Measurements from ENCODE around the gene TBCD. TPM values are rescaled to one million over a fixed set of nuclear protein-coding genes. Genes with fewer than 3 reads are reported as not detected.

Gene TBCD
- total and polyA plus RNA-seq, 9 of the 15 experiments (the other 6 are each of a cell fraction or from before 2014, with no cell fraction given), result 8.9 to 98.5 (median 28.0) TPM

DNA sequence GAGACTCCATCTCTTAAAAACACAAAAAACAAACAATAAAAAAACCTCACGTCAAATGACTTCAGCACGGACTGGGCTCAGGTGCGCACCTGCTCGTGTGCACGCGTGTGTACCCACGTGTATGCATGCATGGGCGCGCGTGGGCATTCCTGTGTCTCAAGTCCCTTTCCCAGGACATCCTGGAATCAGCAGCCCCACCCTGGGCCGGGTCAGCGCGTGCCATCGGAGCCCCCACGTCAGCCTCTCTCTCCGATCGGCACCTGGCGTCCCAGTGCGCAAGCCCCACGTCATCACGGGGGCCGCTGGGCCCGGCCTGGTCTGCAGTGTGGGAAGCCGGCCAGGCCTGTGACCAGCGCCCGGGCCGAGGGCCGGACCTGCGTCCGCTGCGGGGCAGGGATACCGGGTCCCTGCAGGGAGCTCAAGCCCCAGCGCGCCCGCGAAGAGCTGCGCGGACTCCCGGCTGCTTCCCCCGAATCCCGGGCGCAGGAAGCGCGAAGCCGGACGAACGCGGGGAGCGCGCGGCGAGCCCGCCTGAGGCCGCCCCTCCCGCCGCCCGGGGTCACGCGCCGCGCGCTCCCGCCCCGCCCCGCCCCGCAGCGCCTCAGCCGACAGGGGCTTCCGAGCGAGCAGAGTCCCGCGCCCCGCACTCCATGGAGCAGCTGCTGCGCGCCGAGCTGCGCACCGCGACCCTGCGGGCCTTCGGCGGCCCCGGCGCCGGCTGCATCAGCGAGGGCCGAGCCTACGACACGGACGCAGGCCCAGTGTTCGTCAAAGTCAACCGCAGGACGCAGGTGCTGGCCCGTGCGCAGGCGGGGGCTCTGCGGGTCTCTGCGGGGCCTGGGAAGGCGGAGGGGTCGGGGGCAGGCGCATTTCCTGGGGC is 16.6 kb upstream of the TBCD start, which contains the start of gene FN3K (continued):
- TF ChIP-seq ZNF398 (CRISPR knock-in tag; IDR thresholded peaks at IDR 0.05), result no peak
- no peak for TF ChIP-seq ZNF696 (CRISPR knock-in tag; conservative IDR thresholded peaks at IDR 0.05)
- TF ChIP-seq RBBP5 (IDR thresholded peaks at IDR 0.05; ENCODE audit: borderline replicate concordance, insufficient read depth, low read length, poor library complexity, severe bottlenecking), result peak; percentile 76
- no peak for TF ChIP-seq EZH2 (IDR thresholded peaks at IDR 0.05; ENCODE audit: borderline replicate concordance, low read depth, low read length)
- TF ChIP-seq ZFX (CRISPR knock-in tag; IDR thresholded peaks at IDR 0.05), result peak; percentile 99
- TF ChIP-seq PTRF (tag; IDR thresholded peaks at IDR 0.05), result no peak
- no peak for TF ChIP-seq ZNF347 (CRISPR knock-in tag; IDR thresholded peaks at IDR 0.05; ENCODE audit: low read depth)
- no peak for TF ChIP-seq SOX6 (IDR thresholded peaks at IDR 0.05)
- peak; percentile 31 for TF ChIP-seq CCNT2 (IDR thresholded peaks at IDR 0.05; ENCODE audit: borderline replicate concordance, extremely low read depth, insufficient read length, low read depth, low read length)
- TF ChIP-seq TFAM (CRISPR knock-in tag; conservative IDR thresholded peaks at IDR 0.05), result no peak
- TF ChIP-seq E2F8 (IDR thresholded peaks at IDR 0.05; ENCODE audit: low read depth, partially characterized antibody), result peak; percentile 55
- peak; percentile 55; the same call in 1 of the 2 replicates for TF ChIP-seq ZEB2 (IDR thresholded peaks at IDR 0.05)
- TF ChIP-seq TEAD1 (CRISPR knock-in tag; IDR thresholded peaks at IDR 0.05), result 0 out of 4 replicates have a peak, but pooled peaks of 1 of the 2 experiments have one; percentile 19
- no peak for TF ChIP-seq ETV1 (tag; conservative IDR thresholded peaks at IDR 0.05; ENCODE audit: low read depth)
- no peak for TF ChIP-seq ZHX1 (conservative IDR thresholded peaks at IDR 0.05; ENCODE audit: low read length)
- TF ChIP-seq, protein P1, sequence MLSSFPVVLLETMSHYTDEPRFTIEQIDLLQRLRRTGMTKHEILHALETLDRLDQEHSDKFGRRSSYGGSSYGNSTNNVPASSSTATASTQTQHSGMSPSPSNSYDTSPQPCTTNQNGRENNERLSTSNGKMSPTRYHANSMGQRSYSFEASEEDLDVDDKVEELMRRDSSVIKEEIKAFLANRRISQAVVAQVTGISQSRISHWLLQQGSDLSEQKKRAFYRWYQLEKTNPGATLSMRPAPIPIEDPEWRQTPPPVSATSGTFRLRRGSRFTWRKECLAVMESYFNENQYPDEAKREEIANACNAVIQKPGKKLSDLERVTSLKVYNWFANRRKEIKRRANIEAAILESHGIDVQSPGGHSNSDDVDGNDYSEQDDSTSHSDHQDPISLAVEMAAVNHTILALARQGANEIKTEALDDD (IDR thresholded peaks at IDR 0.05), result no peak
